ENCODE results near the gene DYRK1A. TPM values are rescaled to one million over a fixed set of nuclear protein-coding genes. Genes with fewer than 3 reads are reported as not detected.

Gene DYRK1A
- total and polyA plus RNA-seq, 7 donors, result 21.5 to 105 (median 79.9) TPM

DNA sequence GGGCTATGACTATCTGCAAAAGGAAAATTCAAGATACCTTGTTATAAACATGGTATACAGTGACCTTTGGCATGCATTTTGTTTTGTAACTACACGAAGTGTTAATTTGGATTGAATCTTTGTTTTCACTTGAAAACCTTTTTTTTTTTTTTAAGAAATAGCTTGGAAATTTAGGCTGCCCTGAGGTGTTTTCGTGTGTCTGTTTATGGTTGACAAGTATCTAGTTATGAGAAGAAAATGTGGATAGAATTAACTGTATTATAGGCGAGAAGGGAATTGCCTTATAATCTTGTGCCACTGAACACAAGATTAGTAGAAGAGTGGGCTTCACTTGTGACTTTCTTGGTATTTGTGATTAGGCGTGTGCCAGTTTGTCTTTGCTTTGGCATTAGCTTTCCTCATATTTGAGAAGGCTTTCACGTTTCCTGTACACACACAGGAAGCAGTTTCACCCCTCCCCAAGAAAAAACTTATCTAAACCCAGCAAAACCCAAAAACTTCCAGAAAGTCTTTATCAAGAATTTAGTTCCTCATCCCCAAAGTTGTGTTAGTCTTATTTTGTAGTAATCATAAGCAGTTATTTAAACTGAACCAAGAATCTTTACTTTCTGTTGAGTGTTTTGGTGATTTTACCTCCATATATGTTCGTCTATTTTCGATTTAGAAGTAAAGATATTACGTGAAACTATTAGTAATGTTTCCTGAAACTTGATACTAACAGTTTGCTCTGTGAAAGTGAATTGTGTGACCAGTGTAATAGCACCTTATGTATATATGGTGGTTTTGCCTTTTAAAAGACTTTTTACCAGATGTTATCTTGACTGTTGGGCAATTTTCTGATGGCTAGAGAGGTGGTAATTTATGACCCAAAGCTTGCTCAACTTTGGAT is 3.8 kb downstream of the DYRK1A start:
- Histone ChIP-seq H3K4me3 (peak overlapping the region; percentile 81), H3K27me3 (ENCODE audit: insufficient read depth in 3 of 3, low read length in 2 of 3) (no peaks in the 10 kb centered on the region), H3K27ac (peak overlapping the region; percentile 99), H3K36me3 (ENCODE audit: insufficient read depth in 1 of 2, low read depth in 1 of 2) (no peaks in the 10 kb centered on the region), H3K9me3 (no peaks in the 10 kb centered on the region), H3K4me1 (peaks cover 63% of the 10 kb centered on the region)
- DNase-seq (no peak), ATAC-seq (no peak)
- 14 to 27% (median 14%) methylated on average over 8 of the region's 8 CpGs for WGBS, 3 donors
- intact Hi-C loops (cut with DNase I), result no loop called here
- TF ChIP-seq, protein P1, sequence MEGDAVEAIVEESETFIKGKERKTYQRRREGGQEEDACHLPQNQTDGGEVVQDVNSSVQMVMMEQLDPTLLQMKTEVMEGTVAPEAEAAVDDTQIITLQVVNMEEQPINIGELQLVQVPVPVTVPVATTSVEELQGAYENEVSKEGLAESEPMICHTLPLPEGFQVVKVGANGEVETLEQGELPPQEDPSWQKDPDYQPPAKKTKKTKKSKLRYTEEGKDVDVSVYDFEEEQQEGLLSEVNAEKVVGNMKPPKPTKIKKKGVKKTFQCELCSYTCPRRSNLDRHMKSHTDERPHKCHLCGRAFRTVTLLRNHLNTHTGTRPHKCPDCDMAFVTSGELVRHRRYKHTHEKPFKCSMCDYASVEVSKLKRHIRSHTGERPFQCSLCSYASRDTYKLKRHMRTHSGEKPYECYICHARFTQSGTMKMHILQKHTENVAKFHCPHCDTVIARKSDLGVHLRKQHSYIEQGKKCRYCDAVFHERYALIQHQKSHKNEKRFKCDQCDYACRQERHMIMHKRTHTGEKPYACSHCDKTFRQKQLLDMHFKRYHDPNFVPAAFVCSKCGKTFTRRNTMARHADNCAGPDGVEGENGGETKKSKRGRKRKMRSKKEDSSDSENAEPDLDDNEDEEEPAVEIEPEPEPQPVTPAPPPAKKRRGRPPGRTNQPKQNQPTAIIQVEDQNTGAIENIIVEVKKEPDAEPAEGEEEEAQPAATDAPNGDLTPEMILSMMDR (IDR thresholded peaks at IDR 0.05), result no peak

DNA sequence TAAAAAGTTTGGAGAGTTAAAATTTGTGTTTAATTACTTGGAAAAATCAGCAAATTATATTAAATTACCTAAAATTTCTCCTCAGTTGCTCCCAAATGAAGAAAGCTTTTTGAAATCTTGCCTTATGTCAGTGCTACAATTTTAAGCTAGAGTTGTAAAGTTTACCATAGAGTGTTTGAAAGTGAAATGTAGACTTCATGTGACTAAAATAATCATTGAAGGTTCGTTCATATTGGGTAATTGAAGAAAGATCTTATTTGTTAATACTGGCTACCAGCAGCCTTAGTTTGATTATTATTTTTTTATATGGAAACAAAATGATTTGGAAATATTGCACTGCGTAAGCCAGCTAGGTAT is 4.4 kb downstream of the DYRK1A start:
- H3K4me3 ChIP-seq, result peak overlapping the region; percentile 81
- DNase-seq (no peak), ATAC-seq (no peak)
- H3K27ac ChIP-seq, result peak overlapping the region; percentile 99
- no peaks in the 10 kb centered on the region for H3K36me3 ChIP-seq (ENCODE audit: insufficient read depth in 1 of 2, low read depth in 1 of 2)
- 52 to 59% (median 57%) methylated on average over 2 of the region's 2 CpGs for WGBS, 3 donors
- H3K4me1 ChIP-seq, result peaks cover 69% of the 10 kb centered on the region
- TF ChIP-seq, protein P1 (IDR thresholded peaks at IDR 0.05), result no peak
- no peaks in the 10 kb centered on the region for H3K9me3 ChIP-seq
- intact Hi-C loops (cut with DNase I), result no loop called here
- no peaks in the 10 kb centered on the region for H3K27me3 ChIP-seq (ENCODE audit: insufficient read depth in 3 of 3, low read length in 2 of 3)

DNA sequence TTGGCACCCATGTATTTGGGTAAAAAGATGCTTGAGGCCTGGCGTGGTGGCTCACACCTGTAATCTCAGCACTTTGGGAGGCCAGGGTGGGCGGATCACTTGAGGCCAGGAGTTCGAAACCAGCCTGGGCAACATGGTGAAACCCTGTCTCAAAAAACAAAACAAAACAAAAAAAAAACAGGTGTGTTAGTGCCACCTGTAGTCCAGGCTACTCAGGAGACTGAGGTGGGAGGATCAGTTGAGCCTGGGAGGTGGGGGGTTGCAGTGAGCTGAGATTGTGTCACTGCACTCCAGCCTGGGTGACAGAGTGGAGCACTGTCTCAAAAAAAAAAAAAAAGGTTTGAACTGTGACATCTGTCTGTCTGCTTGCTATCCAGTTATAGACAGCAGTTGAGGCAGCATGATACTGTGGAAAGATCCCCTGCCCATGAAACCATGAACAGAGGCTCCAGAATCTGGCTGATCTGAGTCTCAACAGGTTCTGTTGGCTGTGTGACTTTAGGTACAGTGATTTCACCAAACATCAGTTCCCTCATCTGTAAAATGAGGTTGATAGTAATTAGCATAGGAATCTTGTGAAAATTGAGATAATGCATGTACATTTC is 5.7 kb downstream of the DYRK1A start:
- intact Hi-C loops (cut with DNase I), result no loop called here
- TF ChIP-seq, protein P1 (IDR thresholded peaks at IDR 0.05), result no peak
- Histone ChIP-seq H3K36me3 (ENCODE audit: insufficient read depth in 1 of 2, low read depth in 1 of 2) (no peaks in the 10 kb centered on the region), H3K27me3 (ENCODE audit: insufficient read depth in 3 of 3, low read length in 2 of 3) (no peaks in the 10 kb centered on the region), H3K4me3 (peak overlapping the region; percentile 3), H3K9me3 (no peaks in the 10 kb centered on the region), H3K27ac (peak overlapping the region; percentile 99), H3K4me1 (peaks cover 76% of the 10 kb centered on the region)
- ATAC-seq (no peak), DNase-seq (no peak)
- WGBS, 3 donors, result 88 to 97% (median 93%) methylated on average over 3 of the region's 3 CpGs

DNA sequence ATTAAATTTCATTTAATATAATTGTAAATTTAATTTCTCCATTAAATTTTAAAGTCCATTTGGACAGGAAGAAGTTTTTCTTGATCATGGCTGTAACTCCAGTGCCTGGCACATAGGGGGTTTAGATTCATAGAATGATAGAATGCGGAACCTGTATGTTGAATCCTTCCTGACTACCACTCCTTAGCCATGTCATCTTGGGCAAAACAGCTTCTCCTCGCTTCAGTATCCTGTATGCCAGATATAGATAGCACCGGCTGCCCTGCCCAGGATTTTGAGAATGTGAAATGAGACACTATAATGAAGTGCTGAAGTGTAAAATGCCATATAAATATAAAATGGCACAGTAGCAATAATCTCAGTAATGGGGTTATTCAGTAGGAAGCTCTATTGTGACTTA is 6.4 kb downstream of the DYRK1A start:
- intact Hi-C loops (cut with DNase I), result no loop called here
- no peaks in the 10 kb centered on the region for H3K27me3 ChIP-seq (ENCODE audit: insufficient read depth in 3 of 3, low read length in 2 of 3)
- no peak for DNase-seq
- H3K9me3 ChIP-seq, result no peaks in the 10 kb centered on the region
- no peaks in the 10 kb centered on the region for H3K36me3 ChIP-seq (ENCODE audit: insufficient read depth in 1 of 2, low read depth in 1 of 2)
- peak overlapping the region; percentile 3 for H3K4me3 ChIP-seq
- TF ChIP-seq, protein P1 (IDR thresholded peaks at IDR 0.05), result no peak
- H3K27ac ChIP-seq, result peak overlapping the region; percentile 99
- 39 to 55% (median 51%) methylated on average over 3 of the region's 3 CpGs for WGBS, 3 donors
- peak in 1 of 4 donors; percentile 17 for ATAC-seq
- H3K4me1 ChIP-seq, result peaks cover 83% of the 10 kb centered on the region

All from psoas muscle (tissue), 8 donors.